Measurements from ENCODE around the gene FER. TPM values are rescaled to one million over a fixed set of nuclear protein-coding genes. Genes with fewer than 3 reads are reported as not detected.
"Not testable (repeated sequence)": the region's sequence is repeated elsewhere in the genome, so short reads cannot be mapped to it uniquely, and the experiment has no call there.

The FER gene
- total and polyA plus RNA-seq, 5 donors from 2014 or later, result 3.9 to 12.0 (median 5.9) TPM

DNA sequence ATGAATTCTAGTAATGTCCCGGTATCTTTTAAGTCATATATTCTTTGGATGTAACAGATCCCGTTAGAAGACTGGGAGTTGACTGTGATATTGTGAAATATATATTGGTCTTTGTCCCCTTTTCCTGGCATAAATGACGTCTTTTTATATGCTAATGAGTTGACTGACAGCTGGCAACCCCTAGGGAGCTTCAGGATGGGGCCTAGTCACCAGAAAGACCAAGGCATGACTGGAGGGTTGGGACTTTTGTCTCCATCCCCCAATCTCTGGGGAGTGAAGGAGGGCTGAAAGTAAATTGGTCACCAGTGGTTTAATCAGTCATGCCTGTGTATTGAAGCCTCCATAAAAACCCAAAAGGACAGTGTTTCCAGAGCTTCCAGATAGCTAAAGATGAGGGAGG, 420.5 kb downstream of the FER start:
- ATAC-seq (ENCODE audit: low read depth in 2 of 2) (no peak), DNase-seq (no peak)
- Mint-ChIP-seq H3K36me3 (peaks cover 9% of the 10 kb centered on the region), H3K9me3 (peaks cover 0 to 2% (median 0%) of the 10 kb centered on the region in 7 donors), H3K27me3 (no peaks in the 10 kb centered on the region), H3K4me1 (no peaks in the 10 kb centered on the region), H3K4me3 (no peak overlapping the region), H3K27ac (no peak overlapping the region)
- Histone ChIP-seq H3K9me3 (ENCODE audit: control insufficient read depth in 2 of 2, low read length in 2 of 2) (no peaks in the 10 kb centered on the region), H3K27ac (ENCODE audit: insufficient read depth, low read length, poor library complexity, severe bottlenecking) (no peak overlapping the region), H3K36me3 (ENCODE audit: control insufficient read depth, insufficient read depth, low read length) (no peaks in the 10 kb centered on the region), H3K4me1 (ENCODE audit: control insufficient read depth, insufficient read depth, low read length, poor library complexity, severe bottlenecking) (no peaks in the 10 kb centered on the region), H3K4me3 (ENCODE audit: low read depth, low read length) (no peak overlapping the region), H3K27me3 (ENCODE audit: control insufficient read depth, insufficient read depth, low read length) (no peaks in the 10 kb centered on the region)

DNA sequence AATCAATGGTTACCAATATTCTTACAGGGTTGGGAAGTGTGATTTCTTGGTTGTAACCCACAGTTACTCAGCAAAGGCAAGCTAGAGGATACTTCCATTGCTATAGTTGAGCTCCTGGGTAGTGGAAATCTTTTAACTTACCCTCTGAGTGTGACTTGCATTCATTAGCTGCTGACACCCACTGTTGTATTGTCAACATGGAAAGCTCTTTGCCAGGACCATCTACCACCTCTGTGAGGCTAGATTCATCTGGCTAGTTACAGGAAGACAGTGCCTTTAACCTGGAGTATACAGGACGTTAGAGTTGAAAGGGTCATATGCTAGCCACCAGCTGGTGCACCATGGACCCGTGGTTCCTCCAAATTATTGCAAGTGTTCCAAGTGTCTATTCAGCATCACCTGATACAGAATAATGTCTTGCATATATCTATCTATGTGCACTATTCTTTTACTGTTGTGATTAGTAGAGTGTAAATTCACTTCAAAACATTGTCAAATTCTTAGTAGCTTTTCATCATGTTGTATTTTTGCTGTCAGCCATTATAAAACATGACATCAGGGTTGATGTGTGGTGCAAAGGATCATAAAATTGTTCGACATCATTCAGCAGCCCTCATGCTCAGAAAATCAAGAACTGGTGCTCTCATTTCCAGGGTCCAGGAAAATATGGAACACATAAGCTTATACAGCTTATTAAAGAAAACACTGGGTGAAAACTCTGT, 423.1 kb downstream of the FER start:
- Mint-ChIP-seq H3K36me3 (peaks cover 9% of the 10 kb centered on the region), H3K9me3 (peaks cover 0 to 2% (median 0%) of the 10 kb centered on the region in 7 donors)

DNA sequence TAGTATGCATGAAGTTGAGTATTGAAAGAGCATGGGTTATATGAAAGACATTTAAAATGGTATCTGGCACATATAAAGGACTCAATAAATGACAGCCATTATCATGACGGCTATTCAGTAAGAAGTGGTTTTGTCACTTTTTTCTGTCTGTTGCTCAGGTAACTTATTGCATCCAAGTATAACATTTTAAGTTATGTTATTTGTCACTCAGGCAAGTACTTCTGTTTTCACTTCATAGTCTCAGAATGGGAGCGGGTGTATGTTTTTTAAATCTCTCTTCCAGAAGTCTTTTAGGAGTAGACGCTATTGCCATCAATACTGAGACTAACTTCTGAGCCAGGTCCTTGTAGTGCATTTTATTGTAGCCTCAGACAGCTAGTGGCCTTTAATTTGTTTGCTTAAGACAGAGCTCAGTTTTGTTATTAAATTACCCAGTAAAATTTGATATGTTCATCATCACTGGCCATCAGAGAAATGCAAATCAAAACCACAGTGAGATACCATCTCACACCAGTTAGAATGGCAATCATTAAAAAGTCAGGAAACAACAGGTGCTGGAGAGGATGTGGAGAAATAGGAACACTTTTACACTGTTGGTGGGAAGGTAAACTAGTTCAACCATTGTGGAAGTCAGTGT, 423.9 kb downstream of the FER start:
- H3K27ac Mint-ChIP-seq; H3K36me3 Mint-ChIP-seq; H3K27me3 ChIP-seq (ENCODE audit: control insufficient read depth, insufficient read depth, low read length); H3K36me3 ChIP-seq (ENCODE audit: control insufficient read depth, insufficient read depth, low read length); H3K4me1 ChIP-seq (ENCODE audit: control insufficient read depth, insufficient read depth, low read length, poor library complexity, severe bottlenecking); ATAC-seq (ENCODE audit: low read depth in 2 of 2); H3K9me3 ChIP-seq (ENCODE audit: control insufficient read depth in 2 of 2, low read length in 2 of 2); H3K27ac ChIP-seq (ENCODE audit: insufficient read depth, low read length, poor library complexity, severe bottlenecking); H3K4me3 ChIP-seq (ENCODE audit: low read depth, low read length); DNase-seq; H3K27me3 Mint-ChIP-seq; H3K4me3 Mint-ChIP-seq; H3K9me3 Mint-ChIP-seq; H3K4me1 Mint-ChIP-seq: not testable (repeated sequence)

More for the DNA sequence above, 423.1 kb downstream of the FER start:
- no peak overlapping the region for H3K4me3 ChIP-seq (ENCODE audit: low read depth, low read length)
- no peaks in the 10 kb centered on the region for H3K4me1 ChIP-seq (ENCODE audit: control insufficient read depth, insufficient read depth, low read length, poor library complexity, severe bottlenecking)
- H3K4me1 Mint-ChIP-seq, result no peaks in the 10 kb centered on the region
- H3K4me3 Mint-ChIP-seq, result no peak overlapping the region
- H3K9me3 ChIP-seq (ENCODE audit: control insufficient read depth in 2 of 2, low read length in 2 of 2), result no peaks in the 10 kb centered on the region
- ATAC-seq (ENCODE audit: low read depth in 2 of 2), result no peak
- no peak overlapping the region for H3K27ac Mint-ChIP-seq
- H3K36me3 ChIP-seq (ENCODE audit: control insufficient read depth, insufficient read depth, low read length), result no peaks in the 10 kb centered on the region
- no peaks in the 10 kb centered on the region for H3K27me3 ChIP-seq (ENCODE audit: control insufficient read depth, insufficient read depth, low read length)
- DNase-seq, result no peak
- H3K27ac ChIP-seq (ENCODE audit: insufficient read depth, low read length, poor library complexity, severe bottlenecking), result no peak overlapping the region
- H3K27me3 Mint-ChIP-seq, result no peaks in the 10 kb centered on the region

DNA sequence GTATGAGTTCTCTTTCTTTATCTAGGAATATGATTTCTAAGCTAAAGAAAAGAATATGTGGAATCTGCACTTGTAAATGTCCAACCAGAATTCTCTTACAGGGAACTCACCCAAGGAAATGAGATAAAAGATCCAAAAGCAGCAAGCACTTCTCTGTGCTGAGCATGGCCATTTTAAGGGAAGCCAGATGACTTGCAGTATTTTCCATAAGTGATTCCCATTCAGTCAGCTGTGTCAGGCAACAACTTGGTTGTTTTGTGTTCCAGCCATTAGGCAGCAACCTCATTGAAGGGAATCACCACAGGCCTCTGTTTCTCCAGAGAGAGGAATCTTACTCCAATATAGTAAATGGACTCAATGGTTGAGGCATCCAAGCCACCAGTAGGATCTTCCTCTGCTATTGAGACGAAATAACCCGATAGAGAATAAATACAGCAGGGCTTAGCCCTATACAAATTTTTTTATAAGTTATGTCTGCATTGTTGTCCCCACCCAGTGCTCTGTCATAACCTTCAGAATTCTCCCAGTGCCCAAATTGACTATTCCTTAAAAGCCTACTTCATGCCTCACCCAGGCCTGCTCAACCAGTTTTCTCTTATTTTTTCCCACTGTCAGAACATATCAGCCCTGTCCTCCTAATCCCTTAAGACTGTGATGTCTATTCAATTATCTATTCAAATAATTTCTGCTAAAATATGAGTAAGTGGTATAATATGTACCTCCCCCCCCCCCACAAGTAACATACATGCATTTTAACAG, 425.5 kb downstream of the FER start:
- ATAC-seq (ENCODE audit: low read depth in 2 of 2) (no peak), DNase-seq (no peak)
- H3K27me3 Mint-ChIP-seq, result no peaks in the 10 kb centered on the region
- Histone ChIP-seq H3K4me3 (ENCODE audit: low read depth, low read length) (no peak overlapping the region), H3K9me3 (ENCODE audit: control insufficient read depth in 2 of 2, low read length in 2 of 2) (no peaks in the 10 kb centered on the region), H3K36me3 (ENCODE audit: control insufficient read depth, insufficient read depth, low read length) (no peaks in the 10 kb centered on the region), H3K27me3 (ENCODE audit: control insufficient read depth, insufficient read depth, low read length) (no peaks in the 10 kb centered on the region), H3K27ac (ENCODE audit: insufficient read depth, low read length, poor library complexity, severe bottlenecking) (no peak overlapping the region), H3K4me1 (ENCODE audit: control insufficient read depth, insufficient read depth, low read length, poor library complexity, severe bottlenecking) (no peaks in the 10 kb centered on the region)
- peaks cover 0 to under 1% (median 0%) of the 10 kb centered on the region in 7 donors for H3K9me3 Mint-ChIP-seq
- H3K36me3 Mint-ChIP-seq, result peaks cover under 1% of the 10 kb centered on the region
- H3K4me1 Mint-ChIP-seq, result no peaks in the 10 kb centered on the region
- no peak overlapping the region for H3K27ac Mint-ChIP-seq
- H3K4me3 Mint-ChIP-seq, result no peak overlapping the region

DNA sequence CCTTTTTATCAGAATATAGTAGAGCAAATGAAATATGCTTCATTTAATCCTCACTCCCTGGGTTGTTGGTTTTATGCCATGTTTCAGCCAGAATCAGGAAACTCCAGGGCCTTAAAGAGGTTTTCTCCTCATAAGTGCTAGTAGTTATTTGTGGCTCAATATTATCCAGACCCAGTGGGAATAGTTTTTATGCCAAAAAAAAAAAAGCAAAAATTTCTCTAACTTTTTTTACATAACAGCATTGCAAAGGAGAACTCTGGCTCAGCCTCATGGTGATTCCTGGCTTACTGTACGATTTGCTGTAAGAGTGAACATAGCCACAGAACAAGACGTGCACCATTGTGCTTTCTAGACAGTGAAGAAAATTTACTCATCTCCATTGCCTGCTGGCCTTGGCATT, 429.5 kb downstream of the FER start:
- Histone ChIP-seq H3K4me3 (ENCODE audit: low read depth, low read length) (no peak overlapping the region), H3K36me3 (ENCODE audit: control insufficient read depth, insufficient read depth, low read length) (no peaks in the 10 kb centered on the region), H3K27me3 (ENCODE audit: control insufficient read depth, insufficient read depth, low read length) (no peaks in the 10 kb centered on the region), H3K4me1 (ENCODE audit: control insufficient read depth, insufficient read depth, low read length, poor library complexity, severe bottlenecking) (no peaks in the 10 kb centered on the region), H3K9me3 (ENCODE audit: control insufficient read depth in 2 of 2, low read length in 2 of 2) (no peaks in the 10 kb centered on the region), H3K27ac (ENCODE audit: insufficient read depth, low read length, poor library complexity, severe bottlenecking) (no peak overlapping the region)
- H3K4me3 Mint-ChIP-seq, result no peak overlapping the region
- H3K4me1 Mint-ChIP-seq, result no peaks in the 10 kb centered on the region
- DNase-seq (no peak), ATAC-seq (ENCODE audit: low read depth in 2 of 2) (no peak)
- no peaks in the 10 kb centered on the region for H3K27me3 Mint-ChIP-seq
- H3K36me3 Mint-ChIP-seq, result peaks cover 3% of the 10 kb centered on the region
- no peak overlapping the region for H3K27ac Mint-ChIP-seq
- H3K9me3 Mint-ChIP-seq, result no peaks in the 10 kb centered on the region

DNA sequence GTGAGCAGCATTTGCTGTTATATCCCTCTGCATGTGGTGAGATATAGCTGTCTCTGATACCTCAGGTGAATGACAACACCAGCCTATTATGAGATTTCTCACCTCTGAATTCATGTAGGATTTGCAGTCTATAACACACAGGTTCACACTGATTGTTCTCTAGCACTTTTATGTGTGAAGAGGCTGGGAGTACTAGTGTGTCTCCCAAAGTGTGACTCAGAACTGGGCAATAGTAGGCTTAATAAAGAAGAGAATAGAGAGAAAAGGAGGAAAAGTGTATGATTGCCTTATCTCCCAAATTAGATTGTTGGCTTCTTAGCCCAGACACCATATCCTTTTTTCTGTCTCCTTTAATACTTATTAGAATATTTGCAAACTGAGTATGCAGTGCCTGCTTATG, 430.1 kb downstream of the FER start:
- Histone ChIP-seq H3K9me3 (ENCODE audit: control insufficient read depth in 2 of 2, low read length in 2 of 2) (no peaks in the 10 kb centered on the region), H3K27ac (ENCODE audit: insufficient read depth, low read length, poor library complexity, severe bottlenecking) (no peak overlapping the region), H3K4me3 (ENCODE audit: low read depth, low read length) (no peak overlapping the region), H3K4me1 (ENCODE audit: control insufficient read depth, insufficient read depth, low read length, poor library complexity, severe bottlenecking) (no peaks in the 10 kb centered on the region), H3K36me3 (ENCODE audit: control insufficient read depth, insufficient read depth, low read length) (no peaks in the 10 kb centered on the region), H3K27me3 (ENCODE audit: control insufficient read depth, insufficient read depth, low read length) (no peaks in the 10 kb centered on the region)
- H3K4me3 Mint-ChIP-seq, result no peak overlapping the region
- ATAC-seq (ENCODE audit: low read depth in 2 of 2) (no peak), DNase-seq (no peak)
- H3K27ac Mint-ChIP-seq, result no peak overlapping the region
- no peaks in the 10 kb centered on the region for H3K4me1 Mint-ChIP-seq
- no peaks in the 10 kb centered on the region for H3K9me3 Mint-ChIP-seq
- peaks cover 2% of the 10 kb centered on the region for H3K27me3 Mint-ChIP-seq
- peaks cover 3% of the 10 kb centered on the region for H3K36me3 Mint-ChIP-seq

DNA sequence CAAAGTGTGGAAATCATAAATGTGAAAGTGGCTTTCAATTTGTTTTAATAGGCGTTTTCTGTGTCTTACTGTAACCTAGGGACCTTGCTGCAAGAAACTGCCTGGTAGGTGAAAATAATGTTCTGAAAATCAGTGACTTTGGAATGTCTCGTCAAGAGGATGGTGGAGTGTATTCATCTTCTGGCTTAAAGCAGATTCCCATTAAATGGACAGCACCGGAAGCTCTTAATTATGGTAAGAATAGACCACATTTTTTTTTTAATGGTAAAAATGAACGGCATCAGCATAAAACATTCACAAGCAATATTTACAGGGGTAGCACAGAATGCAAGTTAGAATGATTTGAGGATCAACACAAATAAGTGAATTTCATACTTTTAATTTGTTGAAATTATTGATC, 433.0 kb downstream of the FER start:
- Histone ChIP-seq H3K27me3 (ENCODE audit: control insufficient read depth, insufficient read depth, low read length) (no peaks in the 10 kb centered on the region), H3K9me3 (ENCODE audit: control insufficient read depth in 2 of 2, low read length in 2 of 2) (no peaks in the 10 kb centered on the region), H3K36me3 (ENCODE audit: control insufficient read depth, insufficient read depth, low read length) (no peaks in the 10 kb centered on the region), H3K27ac (ENCODE audit: insufficient read depth, low read length, poor library complexity, severe bottlenecking) (no peak overlapping the region), H3K4me1 (ENCODE audit: control insufficient read depth, insufficient read depth, low read length, poor library complexity, severe bottlenecking) (no peaks in the 10 kb centered on the region), H3K4me3 (ENCODE audit: low read depth, low read length) (no peak overlapping the region)
- no peak for DNase-seq
- no peaks in the 10 kb centered on the region for H3K9me3 Mint-ChIP-seq
- no peak for ATAC-seq (ENCODE audit: low read depth in 2 of 2)
- peaks cover 3% of the 10 kb centered on the region for H3K36me3 Mint-ChIP-seq
- H3K4me1 Mint-ChIP-seq, result peaks cover 0 to 6% (median 0%) of the 10 kb centered on the region in 4 donors
- H3K27me3 Mint-ChIP-seq, result peaks cover 4% of the 10 kb centered on the region
- no peak overlapping the region for H3K4me3 Mint-ChIP-seq
- no peak overlapping the region for H3K27ac Mint-ChIP-seq
